Measurements from ENCODE around the gene ANKRD16. TPM values are rescaled to one million over a fixed set of nuclear protein-coding genes. Genes with fewer than 3 reads are reported as not detected.

ANKRD16 gene
- total RNA-seq, 1 donor from 2014 or later = 4.9 TPM

GRCh38 chr10:5818048-5818331, 71.7 kb downstream of the ANKRD16 start:
- Histone ChIP-seq H3K9ac (ENCODE audit: low read length) (no peak overlapping the region), H2AFZ (ENCODE audit: low read depth, low read length) (no peak overlapping the region), H3K4me3 (ENCODE audit: insufficient read depth, low read depth, low read length) (no peak overlapping the region), H3K4me2 (ENCODE audit: low read length) (no peak overlapping the region), H3K79me2 (ENCODE audit: insufficient read depth, low read length) (peaks cover 16% of the 10 kb centered on the region), H3K27me3 (ENCODE audit: insufficient read depth, low read length) (no peaks in the 10 kb centered on the region), H3K4me1 (ENCODE audit: insufficient read depth, low read length) (peaks cover 7% of the 10 kb centered on the region), H4K20me1 (ENCODE audit: insufficient read depth, low read length) (no peaks in the 10 kb centered on the region), H3K9me3 (ENCODE audit: insufficient read depth, low read depth, low read length) (no peaks in the 10 kb centered on the region), H3K36me3 (ENCODE audit: insufficient read depth, low read length) (no peaks in the 10 kb centered on the region), H3K27ac (ENCODE audit: low read depth, low read length) (no peak overlapping the region)
- Mint-ChIP-seq H3K27ac (ENCODE audit: unreplicated experiment) (no peak overlapping the region), H3K9me3 (ENCODE audit: unreplicated experiment) (no peaks in the 10 kb centered on the region), H3K4me1 (ENCODE audit: low read depth, unreplicated experiment) (peaks cover 6% of the 10 kb centered on the region), H3K36me3 (ENCODE audit: low read depth, unreplicated experiment) (no peaks in the 10 kb centered on the region), H3K4me3 (ENCODE audit: unreplicated experiment) (no peak overlapping the region), H3K27me3 (ENCODE audit: low read depth, unreplicated experiment) (no peaks in the 10 kb centered on the region)
- DNase-seq (ENCODE audit: low read depth) (no peak), FAIRE-seq (no peak)
- TF ChIP-seq EZH2 (IDR thresholded peaks at IDR 0.05; ENCODE audit: insufficient read depth, low read length) (no peak), CTCF (IDR thresholded peaks at IDR 0.05; ENCODE audit: insufficient read depth, low read depth, low read length) (no peak)

GRCh38 chr10:5817322-5818047, 72.2 kb downstream of the ANKRD16 start:
- Histone ChIP-seq H3K9me3 (ENCODE audit: insufficient read depth, low read depth, low read length) (no peaks in the 10 kb centered on the region), H2AFZ (ENCODE audit: low read depth, low read length) (no peak overlapping the region), H3K4me1 (ENCODE audit: insufficient read depth, low read length) (peaks cover 7% of the 10 kb centered on the region), H3K9ac (ENCODE audit: low read length) (no peak overlapping the region), H3K36me3 (ENCODE audit: insufficient read depth, low read length) (no peaks in the 10 kb centered on the region), H3K27me3 (ENCODE audit: insufficient read depth, low read length) (no peaks in the 10 kb centered on the region), H3K4me3 (ENCODE audit: insufficient read depth, low read depth, low read length) (no peak overlapping the region), H3K27ac (ENCODE audit: low read depth, low read length) (no peak overlapping the region), H4K20me1 (ENCODE audit: insufficient read depth, low read length) (peaks cover 1% of the 10 kb centered on the region), H3K4me2 (ENCODE audit: low read length) (no peak overlapping the region), H3K79me2 (ENCODE audit: insufficient read depth, low read length) (peaks cover 21% of the 10 kb centered on the region)
- DNase-seq (ENCODE audit: low read depth) (no peak), FAIRE-seq (no peak)
- no peak for TF ChIP-seq CTCF (IDR thresholded peaks at IDR 0.05; ENCODE audit: insufficient read depth, low read depth, low read length)
- TF ChIP-seq EZH2 (IDR thresholded peaks at IDR 0.05; ENCODE audit: insufficient read depth, low read length) = no peak
- no peaks in the 10 kb centered on the region for H3K36me3 Mint-ChIP-seq (ENCODE audit: low read depth, unreplicated experiment)
- no peaks in the 10 kb centered on the region for H3K9me3 Mint-ChIP-seq (ENCODE audit: unreplicated experiment)
- H3K4me3 Mint-ChIP-seq (ENCODE audit: unreplicated experiment) = no peak overlapping the region
- H3K27ac Mint-ChIP-seq (ENCODE audit: unreplicated experiment) = no peak overlapping the region
- H3K27me3 Mint-ChIP-seq (ENCODE audit: low read depth, unreplicated experiment) = no peaks in the 10 kb centered on the region
- H3K4me1 Mint-ChIP-seq (ENCODE audit: low read depth, unreplicated experiment) = peaks cover 6% of the 10 kb centered on the region

GRCh38 chr10:5816170-5816569, 73.5 kb downstream of the ANKRD16 start:
- no peak for TF ChIP-seq CTCF (IDR thresholded peaks at IDR 0.05; ENCODE audit: insufficient read depth, low read depth, low read length)
- TF ChIP-seq EZH2 (IDR thresholded peaks at IDR 0.05; ENCODE audit: insufficient read depth, low read length) = no peak
- peaks cover 14% of the 10 kb centered on the region for H4K20me1 ChIP-seq (ENCODE audit: insufficient read depth, low read length)
- H3K4me1 Mint-ChIP-seq (ENCODE audit: low read depth, unreplicated experiment) = peaks cover 6% of the 10 kb centered on the region
- no peaks in the 10 kb centered on the region for H3K36me3 Mint-ChIP-seq (ENCODE audit: low read depth, unreplicated experiment)
- H3K36me3 ChIP-seq (ENCODE audit: insufficient read depth, low read length) = no peaks in the 10 kb centered on the region
- DNase-seq (ENCODE audit: low read depth) = no peak
- H3K4me3 ChIP-seq (ENCODE audit: insufficient read depth, low read depth, low read length) = no peak overlapping the region
- no peak overlapping the region for H3K27ac Mint-ChIP-seq (ENCODE audit: unreplicated experiment)
- H3K27me3 Mint-ChIP-seq (ENCODE audit: low read depth, unreplicated experiment) = no peaks in the 10 kb centered on the region
- H3K9me3 ChIP-seq (ENCODE audit: insufficient read depth, low read depth, low read length) = no peaks in the 10 kb centered on the region
- peaks cover 7% of the 10 kb centered on the region for H3K4me1 ChIP-seq (ENCODE audit: insufficient read depth, low read length)
- no peak for FAIRE-seq
- H3K4me2 ChIP-seq (ENCODE audit: low read length) = no peak overlapping the region
- no peaks in the 10 kb centered on the region for H3K27me3 ChIP-seq (ENCODE audit: insufficient read depth, low read length)
- peaks cover 34% of the 10 kb centered on the region for H3K79me2 ChIP-seq (ENCODE audit: insufficient read depth, low read length)
- H3K9me3 Mint-ChIP-seq (ENCODE audit: unreplicated experiment) = no peaks in the 10 kb centered on the region
- no peak overlapping the region for H2AFZ ChIP-seq (ENCODE audit: low read depth, low read length)
- H3K9ac ChIP-seq (ENCODE audit: low read length) = no peak overlapping the region
- H3K27ac ChIP-seq (ENCODE audit: low read depth, low read length) = no peak overlapping the region
- H3K4me3 Mint-ChIP-seq (ENCODE audit: unreplicated experiment) = no peak overlapping the region

Measured in astrocyte (in vitro differentiated cells and primary cell).